ENCODE data around the gene GINS2. TPM values are rescaled to one million over a fixed set of nuclear protein-coding genes. Genes with fewer than 3 reads are reported as not detected.

The GINS2 gene
- total and polyA plus RNA-seq, 2 of the 4 experiments (the other 2 are of a cell fraction), result 12.0 to 13.4 TPM

GRCh38 chr16:85704900-85705846 lies 16.4 kb upstream of the GINS2 start (continued):
- TF ChIP-seq BHLHE40 (IDR thresholded peaks at IDR 0.05; ENCODE audit: low read depth, low read length) (no peak), POLR2A (IDR thresholded peaks at IDR 0.05; ENCODE audit: low read depth, low read length) (no peak)

GRCh38 chr16:85704011-85704410 lies 15.3 kb upstream of the GINS2 start:
- Histone ChIP-seq H4K5ac (ENCODE audit: low read depth, low read length) (no peak overlapping the region), H3K36me3 (ENCODE audit: control insufficient read depth, insufficient read depth, low read length) (peaks cover 2% of the 10 kb centered on the region), H3K4me3 (ENCODE audit: insufficient read depth, low read depth, low read length) (no peak overlapping the region), H3K27me3 (ENCODE audit: control insufficient read depth, insufficient read depth, low read length) (no peaks in the 10 kb centered on the region), H3K9me1 (ENCODE audit: insufficient read depth, low read length) (peaks cover 5% of the 10 kb centered on the region), H2BK5ac (ENCODE audit: low read depth, low read length, poor library complexity, severe bottlenecking) (no peak overlapping the region), H3K18ac (ENCODE audit: low read depth, low read length) (no peak overlapping the region), H4K91ac (ENCODE audit: insufficient read depth, low read depth, low read length) (no peak overlapping the region), H3K9me3 (ENCODE audit: control insufficient read depth, insufficient read depth, low read length) (peaks cover 2% of the 10 kb centered on the region; the same call in 1 of the 2 replicates), H2BK120ac (ENCODE audit: low read depth, low read length) (no peak overlapping the region), H3K56ac (ENCODE audit: extremely low read depth, insufficient read depth, low read length) (no peak overlapping the region), H4K8ac (ENCODE audit: low read depth in 2 of 2, low read length in 2 of 2) (no peak overlapping the region), H3K79me1 (ENCODE audit: low read depth in 1 of 2, low read length in 2 of 2) (no peaks in the 10 kb centered on the region), H3K4ac (ENCODE audit: low read depth, low read length) (no peak overlapping the region), H2AK9ac (replicated peaks; ENCODE audit: low read depth, low read length, poor library complexity) (no peak overlapping the region), H3K9ac (ENCODE audit: low read depth, low read length) (no peak overlapping the region), H2AFZ (replicated peaks; ENCODE audit: low read length, poor library complexity) (no peak overlapping the region), H3K4me1 (ENCODE audit: control insufficient read depth, insufficient read depth, low read length) (0 out of 2 replicates have a peak, but pooled peaks cover 3% of the 10 kb centered on the region), H2AK5ac (ENCODE audit: low read depth, low read length) (no peak overlapping the region), H4K20me1 (ENCODE audit: insufficient read depth, low read length) (no peaks in the 10 kb centered on the region), H3K4me2 (ENCODE audit: low read depth, low read length) (no peak overlapping the region), H3K23ac (ENCODE audit: low read depth, low read length) (no peak overlapping the region), H2BK20ac (ENCODE audit: low read depth, low read length) (no peak overlapping the region), H2BK15ac (ENCODE audit: low read depth, low read length) (no peak overlapping the region), H3K27ac (ENCODE audit: insufficient read depth, low read length) (no peak overlapping the region), H3K14ac (replicated peaks; ENCODE audit: low read depth, low read length) (no peak overlapping the region)
- in situ Hi-C loops (cut with MboI; ENCODE audit: low sequenced_read_pairs), result no loop called here
- WGBS, 2 experiments (ENCODE audit: extremely low coverage in 2 of 2, insufficient read length in 1 of 2), result 80% methylated on average over 1 of the region's 11 CpGs; no CpG with 5 or more reads in 1 of the 2 experiments
- dilution Hi-C loops (cut with HindIII; ENCODE audit: low sequenced_read_pairs, unreplicated experiment), result no loop called here
- no peak for ATAC-seq (ENCODE audit: low read depth)
- POLR2A ChIA-PET (ENCODE audit: unreplicated experiment), result no interaction called here
- no TSS peak for BruUV-seq (replicated peaks)
- DNase-seq, result no peak
- intact Hi-C loops (cut with micrococcal nuclease), result no loop called here
- CTCF ChIA-PET, result interaction anchor here (1.8 kb wide), 1 partner anchor 12 kb away, joined by 4 read pairs; no protein-coding TSS in a partner anchor
- no peak for TF ChIP-seq MXI1 (IDR thresholded peaks at IDR 0.05; ENCODE audit: borderline replicate concordance, low read depth, low read length)
- TF ChIP-seq CHD1 (IDR thresholded peaks at IDR 0.05; ENCODE audit: low read depth, low read length), result no peak
- TF ChIP-seq, protein P1, sequence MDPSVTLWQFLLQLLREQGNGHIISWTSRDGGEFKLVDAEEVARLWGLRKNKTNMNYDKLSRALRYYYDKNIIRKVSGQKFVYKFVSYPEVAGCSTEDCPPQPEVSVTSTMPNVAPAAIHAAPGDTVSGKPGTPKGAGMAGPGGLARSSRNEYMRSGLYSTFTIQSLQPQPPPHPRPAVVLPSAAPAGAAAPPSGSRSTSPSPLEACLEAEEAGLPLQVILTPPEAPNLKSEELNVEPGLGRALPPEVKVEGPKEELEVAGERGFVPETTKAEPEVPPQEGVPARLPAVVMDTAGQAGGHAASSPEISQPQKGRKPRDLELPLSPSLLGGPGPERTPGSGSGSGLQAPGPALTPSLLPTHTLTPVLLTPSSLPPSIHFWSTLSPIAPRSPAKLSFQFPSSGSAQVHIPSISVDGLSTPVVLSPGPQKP (IDR thresholded peaks at IDR 0.05; ENCODE audit: borderline replicate concordance, low read depth, low read length), result no peak
- TF ChIP-seq, protein P2, sequence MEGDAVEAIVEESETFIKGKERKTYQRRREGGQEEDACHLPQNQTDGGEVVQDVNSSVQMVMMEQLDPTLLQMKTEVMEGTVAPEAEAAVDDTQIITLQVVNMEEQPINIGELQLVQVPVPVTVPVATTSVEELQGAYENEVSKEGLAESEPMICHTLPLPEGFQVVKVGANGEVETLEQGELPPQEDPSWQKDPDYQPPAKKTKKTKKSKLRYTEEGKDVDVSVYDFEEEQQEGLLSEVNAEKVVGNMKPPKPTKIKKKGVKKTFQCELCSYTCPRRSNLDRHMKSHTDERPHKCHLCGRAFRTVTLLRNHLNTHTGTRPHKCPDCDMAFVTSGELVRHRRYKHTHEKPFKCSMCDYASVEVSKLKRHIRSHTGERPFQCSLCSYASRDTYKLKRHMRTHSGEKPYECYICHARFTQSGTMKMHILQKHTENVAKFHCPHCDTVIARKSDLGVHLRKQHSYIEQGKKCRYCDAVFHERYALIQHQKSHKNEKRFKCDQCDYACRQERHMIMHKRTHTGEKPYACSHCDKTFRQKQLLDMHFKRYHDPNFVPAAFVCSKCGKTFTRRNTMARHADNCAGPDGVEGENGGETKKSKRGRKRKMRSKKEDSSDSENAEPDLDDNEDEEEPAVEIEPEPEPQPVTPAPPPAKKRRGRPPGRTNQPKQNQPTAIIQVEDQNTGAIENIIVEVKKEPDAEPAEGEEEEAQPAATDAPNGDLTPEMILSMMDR (conservative IDR thresholded peaks at IDR 0.05; ENCODE audit: low read depth, low read length), result no peak
- TF ChIP-seq FOS (IDR thresholded peaks at IDR 0.05; ENCODE audit: low read depth, low read length), result no peak
- TF ChIP-seq MAFK (IDR thresholded peaks at IDR 0.05; ENCODE audit: low read depth, low read length), result no peak
- TF ChIP-seq, protein P3, sequence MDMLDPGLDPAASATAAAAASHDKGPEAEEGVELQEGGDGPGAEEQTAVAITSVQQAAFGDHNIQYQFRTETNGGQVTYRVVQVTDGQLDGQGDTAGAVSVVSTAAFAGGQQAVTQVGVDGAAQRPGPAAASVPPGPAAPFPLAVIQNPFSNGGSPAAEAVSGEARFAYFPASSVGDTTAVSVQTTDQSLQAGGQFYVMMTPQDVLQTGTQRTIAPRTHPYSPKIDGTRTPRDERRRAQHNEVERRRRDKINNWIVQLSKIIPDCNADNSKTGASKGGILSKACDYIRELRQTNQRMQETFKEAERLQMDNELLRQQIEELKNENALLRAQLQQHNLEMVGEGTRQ (IDR thresholded peaks at IDR 0.05; ENCODE audit: low read depth, low read length), result no peak
- no peak for TF ChIP-seq NFE2L2 (IDR thresholded peaks at IDR 0.05; ENCODE audit: low read depth, low read length)
- TF ChIP-seq RCOR1 (IDR thresholded peaks at IDR 0.05; ENCODE audit: insufficient replicate concordance, low read length), result no peak
- TF ChIP-seq RAD21 (IDR thresholded peaks at IDR 0.05; ENCODE audit: low read length), result no peak
